ENCODE data around the gene TUNAR.

DNA sequence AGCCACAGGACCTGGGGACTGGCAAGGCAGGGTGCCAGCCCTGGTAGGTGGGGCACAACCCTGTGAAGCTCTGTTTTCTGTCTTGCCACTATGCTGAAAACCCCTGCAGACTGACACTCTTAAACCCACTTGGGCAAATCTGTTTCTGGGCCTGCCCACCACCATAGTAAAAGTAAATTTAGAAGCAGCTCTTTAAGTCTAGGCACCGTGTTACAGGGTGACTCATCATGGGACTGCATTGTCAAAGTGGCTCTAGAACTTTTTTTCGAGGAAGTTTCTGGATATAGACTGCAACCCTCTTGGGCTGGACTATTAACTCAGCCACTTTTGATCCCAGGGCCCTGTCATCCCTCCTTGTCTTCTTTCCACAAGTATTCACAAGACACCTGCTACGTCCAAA lies 7.7 kb downstream of the TUNAR start:
- TF ChIP-seq, protein P1, sequence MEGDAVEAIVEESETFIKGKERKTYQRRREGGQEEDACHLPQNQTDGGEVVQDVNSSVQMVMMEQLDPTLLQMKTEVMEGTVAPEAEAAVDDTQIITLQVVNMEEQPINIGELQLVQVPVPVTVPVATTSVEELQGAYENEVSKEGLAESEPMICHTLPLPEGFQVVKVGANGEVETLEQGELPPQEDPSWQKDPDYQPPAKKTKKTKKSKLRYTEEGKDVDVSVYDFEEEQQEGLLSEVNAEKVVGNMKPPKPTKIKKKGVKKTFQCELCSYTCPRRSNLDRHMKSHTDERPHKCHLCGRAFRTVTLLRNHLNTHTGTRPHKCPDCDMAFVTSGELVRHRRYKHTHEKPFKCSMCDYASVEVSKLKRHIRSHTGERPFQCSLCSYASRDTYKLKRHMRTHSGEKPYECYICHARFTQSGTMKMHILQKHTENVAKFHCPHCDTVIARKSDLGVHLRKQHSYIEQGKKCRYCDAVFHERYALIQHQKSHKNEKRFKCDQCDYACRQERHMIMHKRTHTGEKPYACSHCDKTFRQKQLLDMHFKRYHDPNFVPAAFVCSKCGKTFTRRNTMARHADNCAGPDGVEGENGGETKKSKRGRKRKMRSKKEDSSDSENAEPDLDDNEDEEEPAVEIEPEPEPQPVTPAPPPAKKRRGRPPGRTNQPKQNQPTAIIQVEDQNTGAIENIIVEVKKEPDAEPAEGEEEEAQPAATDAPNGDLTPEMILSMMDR (conservative IDR thresholded peaks at IDR 0.05) = no peak
- TF ChIP-seq EZH2 (IDR thresholded peaks at IDR 0.05; ENCODE audit: low read depth) = no peak

Data from PC-9 (cell line).